ENCODE results near the gene PPP2R5C.
"Not testable (repeated sequence)": the region's sequence is repeated elsewhere in the genome, so short reads cannot be mapped to it uniquely, and the experiment has no call there.

Gene PPP2R5C

DNA sequence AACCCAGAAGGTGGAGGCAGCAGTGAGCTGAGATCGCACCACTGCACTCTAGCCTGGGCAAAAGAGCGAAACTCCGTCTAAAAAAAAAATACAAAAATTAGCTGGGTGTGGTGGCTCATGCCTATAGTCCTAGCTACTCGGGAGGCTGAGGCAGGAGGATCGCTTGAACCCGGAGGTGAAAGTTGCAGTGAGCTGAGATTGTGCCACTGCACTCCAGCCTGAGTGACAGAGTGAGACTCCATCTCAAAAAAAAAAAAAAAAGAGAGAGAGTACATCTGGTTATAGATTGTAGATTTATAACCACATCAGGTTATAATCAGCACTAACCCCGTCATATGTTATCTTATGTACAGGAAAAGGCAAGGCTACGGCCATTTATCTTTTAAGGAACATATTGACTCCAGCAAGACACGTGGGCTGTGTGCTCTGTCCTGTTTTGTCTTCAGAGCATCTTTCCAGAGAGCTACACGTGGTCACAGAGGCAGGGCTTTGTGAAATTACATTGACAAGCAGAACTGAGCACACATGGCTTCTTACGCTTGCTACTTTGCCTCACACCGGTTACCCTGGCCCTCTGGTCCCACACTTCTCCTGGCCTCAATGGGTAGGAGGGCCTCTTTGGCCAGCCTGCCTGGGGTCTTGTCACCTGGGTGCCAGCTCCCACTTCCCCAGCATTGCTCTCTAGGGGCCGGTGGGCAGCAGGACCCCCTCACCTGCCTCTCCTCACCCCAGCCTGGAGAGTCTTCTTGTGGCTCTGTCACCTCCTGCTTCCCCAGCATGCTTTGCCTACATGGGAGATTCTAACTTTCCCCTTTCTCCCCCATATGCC lies 196.1 kb downstream of the PPP2R5C start:
- DNase-seq: no peak

DNA sequence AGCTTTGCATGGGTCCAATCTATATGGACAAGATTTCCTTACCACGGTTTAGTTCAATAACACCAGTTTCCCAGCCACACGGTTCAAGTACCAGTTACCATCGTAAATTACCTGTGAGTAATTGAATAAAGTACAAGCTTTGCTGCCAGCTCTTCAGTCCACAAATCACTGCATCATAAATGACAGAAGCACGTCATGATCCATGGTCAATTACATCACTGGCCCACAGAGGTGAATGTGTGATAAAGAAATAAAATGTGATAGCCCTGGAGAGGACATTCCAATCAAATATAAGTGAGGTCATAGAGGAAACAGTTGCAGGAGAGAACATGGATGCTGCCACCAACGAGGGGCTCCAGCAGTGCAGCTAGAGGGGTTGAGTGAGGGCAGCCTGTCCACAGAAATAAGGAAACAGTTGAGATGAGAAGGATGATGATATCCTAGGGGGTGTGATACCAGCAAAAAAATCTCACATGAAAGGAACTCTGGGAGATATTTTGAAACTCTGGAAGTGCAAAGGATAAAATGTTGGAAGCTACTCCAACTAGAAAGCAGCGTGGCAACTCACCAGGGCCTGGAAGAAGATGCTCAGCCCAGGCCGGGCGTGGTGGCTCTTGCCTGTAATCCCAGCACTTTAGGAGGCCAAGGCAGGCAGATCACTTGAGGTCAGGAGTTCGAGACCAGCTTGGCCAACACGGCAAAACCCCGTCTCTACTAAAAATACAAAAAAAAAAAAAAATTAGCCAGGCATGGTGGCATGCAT lies 197.1 kb downstream of the PPP2R5C start:
- no peak for DNase-seq

DNA sequence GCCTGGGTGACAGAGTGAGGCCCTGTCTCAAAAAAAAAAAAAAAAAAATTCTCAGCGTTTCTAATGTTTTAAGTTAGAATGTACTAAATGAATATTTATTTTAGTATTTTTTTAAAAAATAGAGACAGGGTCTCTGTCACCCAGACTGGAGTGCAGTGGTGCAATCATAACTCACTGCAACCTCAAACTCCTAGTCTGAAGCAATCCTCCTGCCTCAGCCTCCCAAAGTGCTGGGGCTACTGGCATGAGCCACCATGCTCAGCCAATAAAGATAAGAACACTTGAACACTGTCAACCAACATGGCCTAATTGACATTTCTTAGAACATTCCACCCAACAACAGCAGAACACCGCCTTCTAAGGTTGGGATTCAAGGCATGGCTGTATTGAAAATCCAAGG lies 197.8 kb downstream of the PPP2R5C start:
- DNase-seq: no peak

DNA sequence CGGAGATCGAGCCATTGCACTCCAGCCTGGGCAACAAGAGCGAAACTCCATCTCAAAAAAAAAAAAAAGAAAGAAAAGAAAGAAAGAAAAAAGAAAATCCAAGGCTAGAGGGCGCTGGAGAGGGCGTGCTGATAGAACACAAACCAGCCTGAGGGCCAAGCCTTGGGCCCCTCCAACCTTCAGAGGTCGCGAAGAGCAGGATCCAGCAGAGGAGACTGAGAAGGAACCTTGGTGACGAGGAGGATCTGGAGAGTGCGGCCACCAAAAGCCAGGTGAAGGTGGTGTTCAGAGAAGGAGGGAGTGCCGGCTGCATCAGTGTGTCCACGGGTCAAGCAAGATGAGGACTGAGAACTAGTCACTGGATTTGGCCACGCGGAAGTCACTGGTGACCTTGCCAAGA lies 198.7 kb downstream of the PPP2R5C start:
- DNase-seq: no peak

DNA sequence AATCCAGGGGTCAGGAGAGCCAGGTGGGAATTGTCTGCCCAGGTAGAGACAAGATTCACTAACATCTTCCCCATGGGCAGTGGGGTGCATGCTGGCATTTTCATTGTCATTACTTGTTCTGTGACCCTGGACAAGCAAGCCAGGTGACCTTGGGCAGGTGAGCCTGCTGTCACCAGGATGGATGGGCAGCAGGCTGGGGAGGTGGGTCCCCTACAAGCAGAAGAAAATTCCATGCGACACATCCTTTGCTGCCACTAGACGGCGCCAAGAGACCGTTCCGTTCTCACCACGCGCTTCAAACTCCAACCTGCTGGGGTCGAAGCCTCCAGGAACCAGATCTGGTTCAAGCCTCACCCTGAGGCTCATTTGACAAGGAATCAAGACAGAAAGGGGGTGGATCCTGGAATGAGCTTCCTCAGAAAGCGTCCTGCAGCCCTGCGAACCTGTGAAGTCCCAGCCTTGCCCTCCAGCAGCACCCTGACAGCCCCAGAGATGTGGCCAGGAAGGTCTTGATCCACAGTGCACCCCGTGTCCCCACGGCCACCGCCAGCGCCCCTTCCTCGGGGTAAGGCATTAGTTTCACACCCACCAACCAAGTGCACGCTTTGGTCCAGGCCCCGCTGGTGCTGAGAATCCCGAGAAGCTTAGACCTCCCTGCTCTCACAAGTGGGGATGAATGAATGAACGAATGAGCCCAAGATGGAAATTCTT lies 199.7 kb downstream of the PPP2R5C start:
- DNase-seq: peak; percentile 74

DNA sequence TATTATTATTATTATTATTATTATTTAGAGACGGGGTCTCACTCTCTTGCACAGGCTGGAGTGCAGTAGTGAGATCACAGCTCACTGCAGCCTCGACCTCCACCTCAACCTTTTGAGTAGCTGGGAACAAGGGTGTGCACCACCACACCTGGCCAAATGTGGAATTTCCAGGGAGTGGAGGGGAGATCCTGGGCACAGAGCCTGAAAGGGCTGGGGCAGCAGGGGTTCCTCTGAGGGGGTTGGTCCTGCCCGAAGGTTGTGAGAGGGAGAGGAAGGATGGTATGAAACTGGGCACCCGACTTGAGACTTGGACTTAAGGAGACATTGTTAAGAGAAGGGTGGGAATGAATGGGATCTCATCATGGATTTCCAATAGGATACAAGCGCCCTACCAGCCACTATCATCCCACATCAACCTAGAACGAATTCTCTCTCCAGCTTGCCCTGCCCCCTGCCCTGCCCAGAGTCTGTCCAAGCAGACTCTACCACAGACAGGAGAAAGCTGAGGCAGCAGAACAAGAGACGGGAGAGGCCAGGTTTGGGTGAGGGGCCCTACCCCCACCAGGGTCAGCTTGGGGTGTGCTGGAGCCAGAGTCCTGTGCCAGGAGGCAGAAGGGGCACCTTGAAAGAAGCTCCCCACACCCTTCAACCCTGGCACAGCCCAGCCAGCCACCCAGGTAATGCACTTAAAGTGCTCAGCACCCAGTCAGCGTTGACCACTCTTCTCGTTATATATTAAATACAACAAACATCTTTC lies 200.4 kb downstream of the PPP2R5C start:
- no peak for DNase-seq

DNA sequence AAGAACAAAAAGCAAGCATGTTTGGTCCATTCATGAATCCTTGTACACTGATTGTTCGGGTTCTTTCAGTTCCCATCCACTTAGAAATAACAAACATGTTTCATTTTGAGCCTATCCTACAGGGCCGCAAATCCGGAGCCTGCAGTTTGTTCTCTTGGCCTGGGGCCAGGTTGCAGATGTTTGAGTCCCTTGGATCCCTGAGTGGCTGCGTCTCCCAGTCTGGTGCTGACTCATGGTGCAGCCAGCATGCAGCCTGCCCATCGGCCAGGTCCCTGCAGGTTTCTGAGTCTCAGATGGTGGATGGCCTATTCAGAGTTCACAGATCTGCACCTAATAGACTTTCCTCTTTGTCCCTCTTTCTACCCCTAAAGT lies 201.0 kb downstream of the PPP2R5C start:
- DNase-seq: peak; percentile 50

DNA sequence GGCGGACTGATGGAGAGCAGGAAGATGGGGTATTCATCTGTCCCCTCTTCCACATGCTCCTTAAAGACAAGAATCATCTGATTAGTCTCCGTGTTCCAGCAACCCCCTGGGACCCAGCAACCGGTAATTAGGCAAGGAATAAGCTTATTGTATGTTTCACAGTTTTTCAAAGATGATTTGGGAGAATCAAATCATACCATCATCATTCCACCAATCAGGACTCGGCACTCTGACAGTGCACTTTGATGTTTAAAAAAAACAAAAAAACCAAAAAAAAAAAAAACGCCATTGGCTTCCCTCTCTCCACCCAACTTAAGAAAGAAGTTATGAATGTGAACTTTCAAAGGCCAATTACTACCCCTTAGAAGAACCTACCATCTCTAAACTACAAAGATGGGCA lies 201.5 kb downstream of the PPP2R5C start:
- peak; percentile 58 for DNase-seq

DNA sequence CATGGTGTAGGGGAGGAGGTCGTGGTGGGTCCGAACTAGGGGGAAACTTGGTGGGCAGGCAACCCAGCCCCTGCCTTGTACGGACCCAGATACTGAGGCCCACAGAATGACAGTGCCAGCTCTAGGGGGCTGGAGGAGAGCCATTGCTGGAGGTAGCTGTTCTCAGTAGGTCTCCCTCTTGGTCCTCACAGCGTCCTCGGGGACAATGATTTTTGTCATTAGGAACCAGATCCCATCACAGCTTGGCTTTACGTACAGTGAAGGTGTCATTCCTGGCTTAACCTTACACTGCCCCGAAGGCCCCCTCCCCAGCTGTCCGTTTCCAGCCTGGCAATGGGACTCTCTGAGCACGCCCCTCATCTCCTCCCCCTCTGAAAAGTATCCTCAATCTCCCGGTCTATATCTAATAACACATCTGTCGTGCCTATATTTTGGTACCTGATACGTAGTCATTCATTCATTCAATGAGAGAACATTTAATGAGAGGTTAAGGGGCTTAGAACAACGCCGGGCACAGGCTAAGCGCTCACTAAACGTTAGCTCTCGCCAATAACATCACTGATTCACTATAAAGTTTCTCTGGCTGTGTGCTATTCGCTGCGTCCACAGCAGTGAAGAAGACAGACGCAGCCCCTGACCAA lies 202.3 kb downstream of the PPP2R5C start:
- no peak for DNase-seq

DNA sequence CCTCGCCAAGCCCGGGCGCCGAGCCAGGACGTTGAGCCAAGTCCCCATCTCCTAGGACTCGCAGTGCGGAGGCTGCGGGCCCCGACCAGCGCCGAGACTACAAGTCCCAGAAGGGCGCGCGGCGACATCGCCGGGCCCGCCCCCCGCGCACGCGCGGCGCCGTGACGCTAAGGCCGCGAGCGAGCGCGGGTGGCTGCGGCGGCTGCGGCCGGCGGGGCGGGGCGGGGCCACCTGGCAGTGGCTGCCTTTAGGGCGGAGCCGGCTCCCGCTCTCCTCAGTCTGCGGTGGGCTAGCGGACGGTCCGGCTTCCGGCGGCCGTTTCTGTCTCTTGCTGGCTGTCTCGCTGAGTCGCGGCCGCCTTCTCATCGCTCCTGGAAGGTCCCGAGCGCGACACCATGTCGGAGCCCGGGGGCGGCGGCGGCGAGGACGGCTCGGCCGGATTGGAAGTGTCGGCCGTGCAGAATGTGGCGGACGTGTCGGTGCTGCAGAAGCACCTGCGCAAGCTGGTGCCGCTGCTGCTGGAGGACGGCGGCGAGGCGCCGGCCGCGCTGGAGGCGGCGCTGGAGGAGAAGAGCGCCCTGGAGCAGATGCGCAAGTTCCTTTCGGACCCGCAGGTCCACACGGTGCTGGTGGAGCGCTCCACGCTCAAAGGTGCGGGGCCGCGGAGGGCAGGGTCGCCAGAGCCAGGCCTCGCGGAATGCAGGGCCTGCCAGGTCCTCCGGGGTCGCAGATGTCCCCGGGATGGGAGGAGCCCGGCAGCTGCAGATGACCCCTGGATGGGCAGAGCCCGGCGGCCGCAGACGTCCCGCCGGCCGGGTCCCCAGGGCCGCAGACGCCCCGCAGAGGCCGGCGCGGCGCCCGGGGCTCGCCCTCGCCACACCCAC lies 203.0 kb downstream of the PPP2R5C start, which contains the start of gene DYNC1H1:
DYNC1H1 (plus strand) TSS at position 277 of the 884 bp plus-strand sequence; CDS start at position 396, 119 bp downstream.
- peak; percentile 90 for DNase-seq

DNA sequence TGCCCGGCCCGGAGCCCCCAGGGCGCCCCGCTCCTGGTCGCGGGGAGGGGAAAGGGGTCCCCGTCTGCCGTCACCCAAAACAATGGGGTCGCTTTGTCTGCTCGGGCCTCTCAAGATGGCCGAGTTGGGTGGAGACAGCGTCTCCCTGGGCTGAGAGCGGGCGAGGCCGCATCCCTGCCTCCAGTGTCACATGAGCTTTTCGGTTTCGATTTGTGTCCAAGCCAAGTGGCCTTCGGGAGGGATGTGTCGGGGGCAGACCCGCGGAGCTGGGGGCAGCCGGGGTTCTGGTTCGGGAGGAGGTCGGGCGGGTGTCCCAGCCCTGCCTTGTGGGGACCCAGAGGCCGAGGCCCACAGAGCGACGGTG lies 203.7 kb downstream of the PPP2R5C start:
- no peak for DNase-seq

DNA sequence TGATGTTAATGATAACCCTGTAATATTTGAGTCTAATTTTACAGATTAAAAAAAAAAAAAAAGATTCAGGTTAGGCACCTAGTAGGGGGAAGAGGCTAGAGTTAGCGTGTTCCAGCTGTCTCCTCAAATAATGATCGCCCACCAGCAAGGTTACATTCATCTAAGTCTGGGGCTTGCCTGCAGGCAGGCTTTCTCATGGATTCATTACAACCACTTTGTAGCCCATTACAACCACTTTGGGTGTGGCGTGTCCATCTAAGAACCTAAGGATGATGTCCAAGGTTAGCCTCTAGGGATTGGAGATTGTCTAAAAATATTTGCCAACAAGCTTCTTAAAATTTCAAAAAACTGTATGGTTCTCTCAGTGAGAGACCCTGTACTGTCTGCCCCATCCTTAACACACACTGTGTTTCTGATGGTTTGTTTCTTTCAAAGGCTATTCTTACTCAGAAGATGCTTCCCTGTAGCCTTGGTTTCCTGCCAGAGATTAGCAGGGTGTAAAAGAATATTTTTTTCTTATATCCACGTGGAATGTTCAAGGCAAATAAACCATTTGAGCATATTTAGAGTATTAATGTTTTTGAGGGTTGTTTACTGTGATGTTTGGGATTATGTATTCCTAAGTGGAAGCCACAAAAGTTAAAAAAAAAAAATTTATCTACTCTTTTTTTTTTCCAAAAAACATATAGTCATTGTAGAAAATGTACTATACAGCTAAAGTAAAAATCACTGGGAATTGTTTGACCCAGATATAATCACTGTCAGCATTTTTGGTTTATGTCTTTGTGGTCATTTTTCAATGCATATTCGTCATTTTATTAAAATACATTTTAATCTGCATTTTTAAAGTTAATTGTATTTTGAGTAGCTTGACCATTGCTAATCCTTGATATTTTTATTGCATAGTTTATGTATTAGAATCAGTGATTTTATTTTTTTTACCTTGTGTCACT lies 204.5 kb downstream of the PPP2R5C start:
- DNase-seq: no peak

DNA sequence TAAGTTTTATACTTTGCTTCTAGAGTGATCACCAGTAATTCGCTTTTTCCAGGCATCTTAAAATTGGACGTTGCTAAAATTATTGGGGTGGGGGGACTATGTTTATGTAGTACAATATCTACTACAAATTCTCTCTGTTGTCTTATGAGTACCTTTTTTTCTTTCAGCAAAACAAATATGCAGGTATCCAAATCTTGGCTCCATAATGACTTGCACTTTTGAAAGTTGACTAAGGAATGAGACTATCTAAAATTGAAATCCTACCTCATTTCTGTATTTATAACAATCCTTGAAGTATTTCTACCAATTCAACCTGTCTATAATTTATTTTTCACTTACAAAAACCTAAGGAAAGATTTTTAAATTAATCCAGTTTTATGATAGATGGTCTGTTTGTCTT lies 205.2 kb downstream of the PPP2R5C start:
- DNase-seq: no peak

DNA sequence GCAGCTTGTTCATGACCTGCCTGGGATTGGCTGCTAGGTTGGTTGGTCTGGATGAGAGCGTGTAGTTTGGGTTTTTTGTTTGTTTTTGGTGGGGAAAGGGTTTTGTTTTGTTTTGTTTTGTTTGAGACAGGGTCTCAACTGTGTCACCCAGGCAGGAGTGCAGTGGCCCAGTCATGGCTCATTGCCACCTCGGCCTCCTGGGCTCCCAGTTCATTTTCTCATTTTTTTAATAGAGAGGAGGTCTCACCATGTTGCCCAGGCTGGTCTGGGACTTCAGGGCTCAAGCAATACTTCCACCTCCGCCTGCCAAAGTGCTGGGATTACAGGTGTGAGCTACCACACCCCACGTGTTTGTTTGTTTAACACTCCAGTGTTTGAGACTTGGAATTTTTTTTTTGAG lies 206.7 kb downstream of the PPP2R5C start:
- DNase-seq: no peak

DNA sequence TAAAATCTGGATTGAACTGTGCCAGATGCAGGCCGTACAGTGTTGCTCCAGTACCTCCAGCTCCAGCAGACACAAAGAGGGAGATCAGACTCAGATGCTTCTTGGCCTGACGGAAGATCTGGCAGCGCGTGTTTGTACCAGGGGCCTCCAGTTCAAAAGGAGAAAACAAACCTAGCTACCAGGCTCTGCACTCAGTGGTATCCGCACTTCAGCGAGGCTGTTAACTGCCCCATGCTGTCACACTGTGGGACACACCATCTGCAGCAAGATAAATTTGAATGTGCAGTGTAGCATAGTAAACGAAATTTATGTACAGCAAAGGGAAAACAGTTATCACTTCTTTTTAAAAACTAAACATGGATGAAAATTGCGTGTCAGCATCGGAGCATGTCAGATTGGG lies 208.0 kb downstream of the PPP2R5C start:
- DNase-seq: no peak

DNA sequence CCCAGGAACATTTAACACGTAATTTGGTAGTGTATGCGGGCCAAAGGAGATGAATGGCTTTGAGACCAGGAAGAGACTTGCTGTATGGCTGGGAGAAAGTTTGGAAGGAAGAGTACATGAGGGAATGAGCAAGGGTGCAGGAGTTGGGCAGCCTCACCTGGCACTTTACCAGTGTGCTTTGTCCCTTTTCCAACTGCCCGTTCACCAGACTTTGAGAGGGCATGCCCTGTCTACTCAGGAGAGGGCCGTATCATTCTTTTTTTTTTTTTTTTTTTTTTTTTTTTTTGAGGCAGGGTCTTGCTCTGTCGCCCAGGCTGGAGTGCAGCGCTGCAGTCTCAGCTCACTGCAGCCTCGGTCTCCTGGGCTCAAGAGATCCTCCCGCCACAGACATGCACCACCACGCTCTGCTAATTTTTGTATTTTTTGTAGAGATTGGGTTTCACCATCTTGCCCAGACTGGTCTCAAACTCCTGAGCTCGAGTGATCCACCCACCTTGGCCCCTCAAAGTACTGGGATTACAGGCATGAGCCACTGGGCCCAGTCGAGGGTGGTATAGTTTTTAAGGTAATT lies 209.4 kb downstream of the PPP2R5C start:
- no peak for DNase-seq

DNA sequence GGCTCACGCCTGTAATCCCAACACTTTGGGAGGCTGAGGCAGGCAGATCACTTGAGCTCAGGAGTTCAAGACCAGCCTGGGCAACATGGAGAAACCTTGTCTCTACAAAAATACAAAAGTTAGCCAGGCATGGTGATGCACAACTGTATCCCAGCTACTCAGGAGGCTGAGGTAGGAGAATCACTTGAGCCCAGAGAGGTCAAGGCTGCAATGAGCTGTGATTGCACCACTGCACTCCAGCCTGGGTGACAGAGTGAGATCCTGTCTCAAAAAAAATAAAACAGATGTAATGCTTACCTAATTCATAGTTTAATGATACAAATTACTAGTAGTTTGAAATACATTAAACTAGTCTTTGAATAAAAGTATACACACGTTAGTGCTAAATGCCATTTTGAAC lies 209.9 kb downstream of the PPP2R5C start:
- not testable (repeated sequence) for DNase-seq

DNA sequence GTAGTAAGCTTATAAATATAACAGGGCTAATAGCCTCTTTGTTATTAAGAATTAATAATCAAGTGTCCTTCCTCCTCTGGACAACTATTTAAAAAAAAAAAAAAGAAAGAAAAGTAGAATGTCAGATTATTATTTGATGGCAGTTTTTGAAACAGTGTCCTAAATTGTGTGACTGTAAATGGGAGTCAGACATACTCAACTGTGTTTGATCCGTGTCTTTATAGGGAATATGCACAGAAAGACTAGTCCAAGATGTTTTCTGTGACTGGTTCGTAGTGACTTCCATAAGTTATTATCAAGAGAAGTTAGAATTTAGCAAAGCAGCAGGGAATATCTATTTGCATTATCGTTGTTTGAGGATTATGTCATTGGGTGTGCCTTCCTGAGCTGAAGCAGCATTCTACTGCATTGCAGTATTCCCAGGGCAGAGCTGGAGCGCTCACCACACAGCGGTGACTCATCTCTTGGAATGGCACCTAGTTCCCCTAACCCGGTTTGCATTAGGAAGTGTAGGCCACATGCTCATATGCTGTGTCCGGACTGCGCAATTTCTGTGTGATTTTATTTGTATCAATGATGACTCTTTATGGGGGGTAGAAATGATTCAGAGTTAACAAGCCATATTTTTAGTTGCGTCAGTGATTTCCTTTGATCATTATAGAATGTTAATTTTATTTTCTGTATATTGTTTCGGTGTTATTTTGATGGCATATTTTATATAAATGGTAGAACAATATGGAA lies 210.8 kb downstream of the PPP2R5C start:
- DNase-seq: no peak

DNA sequence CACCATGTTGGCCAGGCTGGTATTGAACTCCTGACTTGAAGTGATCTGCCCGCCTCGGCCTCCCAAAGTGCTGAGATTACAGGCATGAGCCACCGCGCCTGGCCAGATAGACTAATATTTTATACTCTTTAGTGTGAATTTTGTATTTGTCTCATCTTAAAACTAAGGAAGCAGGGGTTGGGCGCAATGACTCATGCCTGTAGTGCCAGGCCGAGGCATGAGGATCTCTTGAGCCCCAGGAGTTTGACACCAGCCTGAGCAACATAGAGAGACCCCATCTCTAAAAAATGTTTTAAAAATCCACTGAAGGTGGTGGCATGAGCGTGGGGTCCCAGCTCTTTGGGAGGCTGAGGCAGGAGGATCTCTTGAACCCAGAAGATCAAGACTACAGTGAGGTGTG lies 211.8 kb downstream of the PPP2R5C start:
- no peak for DNase-seq
